Fibroblast of lung (primary cell): ENCODE measurements around the gene CDKAL1.

Experiments used
- EZH2 ChIP-seq: IDR thresholded peaks from 2 replicates; pipeline ENCODE4 v1.5.1; 2012; ENCODE audit warnings: low read length, control low read depth, mild to moderate bottlenecking; ENCODE audit errors: missing control alignments
- TF ChIP-seq, protein P1 (sequence below), 2 donors: IDR thresholded peaks in 1 of 2; conservative IDR thresholded peaks in 1 of 2; 1 replicate in 1 of 2; 2 replicates in 1 of 2; pipeline ENCODE4 v1.5.1; 2011 to 2012; ENCODE audit warnings: low read length in 2 of 2, control low read depth in 1 of 2, inconsistent platforms in 1 of 2, low read depth in 1 of 2, mild to moderate bottlenecking in 1 of 2

DNA sequence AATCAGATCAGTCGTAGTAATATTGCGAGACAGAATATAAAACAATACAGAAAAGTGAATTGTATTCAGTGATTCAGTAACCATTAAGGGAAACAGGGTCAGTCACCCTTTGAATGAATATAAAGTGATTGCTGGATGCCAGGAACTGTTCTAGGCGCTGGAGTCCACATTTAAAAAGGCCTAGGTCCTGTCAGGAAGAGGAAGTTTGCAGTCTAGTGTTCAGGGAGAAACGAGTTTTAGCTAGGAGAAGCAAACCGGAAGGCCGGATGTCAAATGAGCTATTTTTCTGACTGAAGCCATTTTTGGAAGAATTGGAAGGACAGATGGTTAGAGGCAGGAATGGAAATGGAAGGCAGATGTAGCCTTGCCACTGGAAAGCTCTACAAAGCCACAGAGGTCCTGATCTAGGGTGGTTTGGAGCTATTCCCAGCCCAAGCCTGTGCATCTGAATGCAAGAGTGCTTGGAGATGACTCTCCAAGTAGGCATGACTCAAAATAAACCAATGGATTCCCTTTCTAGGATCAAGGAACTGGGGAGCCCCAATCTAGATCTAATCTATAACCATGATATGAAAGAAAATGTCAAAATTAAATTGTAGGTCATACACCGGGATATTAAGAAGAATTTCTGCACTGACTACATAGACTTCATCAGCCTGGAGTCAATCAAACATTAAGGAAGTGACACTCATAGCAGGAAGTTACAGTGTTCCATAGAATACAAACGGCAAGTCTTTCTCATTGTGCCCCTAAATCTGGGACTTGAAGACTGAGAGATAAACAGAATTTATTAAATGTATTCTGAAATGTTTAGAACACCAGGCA lies 36.8 kb upstream of the CDKAL1 start:
- TF ChIP-seq, protein P1, sequence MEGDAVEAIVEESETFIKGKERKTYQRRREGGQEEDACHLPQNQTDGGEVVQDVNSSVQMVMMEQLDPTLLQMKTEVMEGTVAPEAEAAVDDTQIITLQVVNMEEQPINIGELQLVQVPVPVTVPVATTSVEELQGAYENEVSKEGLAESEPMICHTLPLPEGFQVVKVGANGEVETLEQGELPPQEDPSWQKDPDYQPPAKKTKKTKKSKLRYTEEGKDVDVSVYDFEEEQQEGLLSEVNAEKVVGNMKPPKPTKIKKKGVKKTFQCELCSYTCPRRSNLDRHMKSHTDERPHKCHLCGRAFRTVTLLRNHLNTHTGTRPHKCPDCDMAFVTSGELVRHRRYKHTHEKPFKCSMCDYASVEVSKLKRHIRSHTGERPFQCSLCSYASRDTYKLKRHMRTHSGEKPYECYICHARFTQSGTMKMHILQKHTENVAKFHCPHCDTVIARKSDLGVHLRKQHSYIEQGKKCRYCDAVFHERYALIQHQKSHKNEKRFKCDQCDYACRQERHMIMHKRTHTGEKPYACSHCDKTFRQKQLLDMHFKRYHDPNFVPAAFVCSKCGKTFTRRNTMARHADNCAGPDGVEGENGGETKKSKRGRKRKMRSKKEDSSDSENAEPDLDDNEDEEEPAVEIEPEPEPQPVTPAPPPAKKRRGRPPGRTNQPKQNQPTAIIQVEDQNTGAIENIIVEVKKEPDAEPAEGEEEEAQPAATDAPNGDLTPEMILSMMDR (conservative IDR thresholded peaks at IDR 0.05 in 1 of 2, IDR thresholded peaks at IDR 0.05 in 1 of 2; ENCODE audit: low read depth in 1 of 2, low read length in 2 of 2): no peak
- TF ChIP-seq EZH2: no peak
